Stimulated activated CD4-positive, alpha-beta T cell treated with anti-CD3 and anti-CD28 coated beads, TNF-alpha, amount 100 ng/mL, for 1 hour (primary cell): ENCODE data around the gene TAS2R20.

Source experiments
- DNase-seq, 3 donors: peaks; one replicate each; pipeline ENCODE4 v3.0.0-alpha.2; 2020; ENCODE audit warnings: low read depth in 3 of 3, low spot score in 1 of 3

TAS2R20 gene

DNA sequence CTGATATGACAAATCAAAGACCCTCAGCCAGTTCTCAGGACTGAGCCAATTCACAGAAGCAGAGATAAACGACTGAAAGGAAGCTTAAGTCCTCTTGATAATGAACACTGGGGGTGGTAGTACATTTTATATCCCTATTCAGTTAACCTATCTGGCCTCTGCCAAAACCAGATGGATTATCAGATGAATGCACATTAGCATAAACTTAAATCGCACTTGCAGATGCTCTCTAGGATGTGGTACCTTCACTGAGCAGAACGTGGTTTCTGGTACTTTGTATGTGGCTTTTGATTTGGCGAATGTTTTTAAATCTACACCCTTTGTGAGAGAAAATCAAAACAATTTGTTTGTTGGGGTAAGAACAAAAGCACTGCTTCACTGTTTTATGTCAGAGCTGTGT is 37.9 kb downstream of the TAS2R20 start:
- DNase-seq = no peak

DNA sequence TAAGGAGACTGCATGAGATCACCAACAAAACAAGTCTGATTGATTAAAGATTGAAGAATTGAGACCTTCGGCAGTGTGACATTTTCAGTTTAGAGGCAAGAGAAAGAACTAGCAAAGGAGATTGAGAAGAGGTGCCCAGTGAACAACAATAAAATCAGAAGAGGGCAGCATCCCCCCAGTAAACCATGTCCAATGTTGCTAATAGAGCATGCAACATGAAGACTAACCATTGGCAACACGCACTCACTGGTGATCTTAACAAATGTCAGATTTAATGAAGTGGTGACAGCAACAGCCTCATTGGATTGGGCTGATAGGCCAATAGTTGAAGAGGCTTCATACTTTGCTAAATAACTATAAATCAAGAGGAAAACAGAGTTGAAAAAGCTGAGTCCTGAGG is 38.3 kb downstream of the TAS2R20 start:
- DNase-seq = no peak

- DNase-seq = no peak
Observed at GRCh38 chr12:10957741-10958140, 40.4 kb downstream of the TAS2R20 start.

DNA sequence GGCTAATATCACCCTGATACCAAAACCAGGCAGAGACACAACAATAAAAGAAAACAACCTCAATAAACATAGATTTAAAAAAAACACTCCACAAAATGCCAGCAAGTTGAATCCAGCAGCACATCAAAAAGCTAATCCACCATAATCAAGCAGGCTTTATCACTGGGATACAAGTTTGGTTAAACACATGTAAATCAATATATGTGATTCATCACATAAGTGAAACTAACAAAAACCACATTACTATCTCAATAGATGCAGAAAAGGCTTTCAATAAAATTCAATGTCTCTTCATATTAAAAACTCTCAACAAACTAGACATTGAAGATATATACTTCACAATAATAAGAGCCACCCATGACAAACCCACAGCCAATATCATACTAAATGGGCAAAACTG is 42.0 kb downstream of the TAS2R20 start:
- no peak for DNase-seq

GRCh38 chr12:10952645-10953044 is 45.5 kb downstream of the TAS2R20 start:
- no peak for DNase-seq
